Measurements from ENCODE around the gene AP5B1. TPM values are rescaled to one million over a fixed set of nuclear protein-coding genes. Genes with fewer than 3 reads are reported as not detected.
"Not testable (repeated sequence)": the region's sequence is repeated elsewhere in the genome, so short reads cannot be mapped to it uniquely, and the experiment has no call there.

Gene AP5B1
- total RNA-seq, 1 experiment from 2014 or later: 10.7 TPM

DNA sequence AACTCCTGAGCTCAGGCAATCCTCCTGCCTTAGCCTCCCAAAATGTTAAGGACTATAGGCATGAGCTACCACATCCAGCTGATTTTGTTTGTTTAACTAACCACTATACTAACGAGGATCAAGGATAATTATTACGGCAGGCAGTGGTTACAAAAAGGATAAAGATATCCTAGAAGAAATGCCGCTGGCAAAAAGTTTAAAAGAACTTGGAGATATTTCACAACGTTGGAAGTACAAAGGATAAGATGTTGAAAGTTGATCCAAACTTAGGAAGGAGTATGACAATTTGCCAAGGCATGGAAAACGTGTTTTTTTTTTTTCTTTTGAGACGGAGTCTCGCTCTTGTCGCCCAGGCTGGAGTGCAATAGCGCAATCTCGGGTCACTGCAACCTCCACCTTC lies 13.4 kb downstream of the AP5B1 start:
- DNase-seq (ENCODE audit: low read depth): no peak

- DNase-seq (ENCODE audit: low read depth): no peak
These were observed 14.2 kb downstream of the AP5B1 start for GRCh38 chr11:65766535-65766934.

GRCh38 chr11:65764434-65764833 lies 16.3 kb downstream of the AP5B1 start:
- DNase-seq (ENCODE audit: low read depth): no peak

- not testable (repeated sequence) for DNase-seq (ENCODE audit: low read depth)
These were observed 18.0 kb downstream of the AP5B1 start for GRCh38 chr11:65762816-65763215.

- not testable (repeated sequence) for DNase-seq (ENCODE audit: low read depth)
These were observed 18.6 kb downstream of the AP5B1 start for GRCh38 chr11:65762169-65762568.

- DNase-seq (ENCODE audit: low read depth): no peak
These were observed 35.7 kb downstream of the AP5B1 start for GRCh38 chr11:65745049-65745448.

DNA sequence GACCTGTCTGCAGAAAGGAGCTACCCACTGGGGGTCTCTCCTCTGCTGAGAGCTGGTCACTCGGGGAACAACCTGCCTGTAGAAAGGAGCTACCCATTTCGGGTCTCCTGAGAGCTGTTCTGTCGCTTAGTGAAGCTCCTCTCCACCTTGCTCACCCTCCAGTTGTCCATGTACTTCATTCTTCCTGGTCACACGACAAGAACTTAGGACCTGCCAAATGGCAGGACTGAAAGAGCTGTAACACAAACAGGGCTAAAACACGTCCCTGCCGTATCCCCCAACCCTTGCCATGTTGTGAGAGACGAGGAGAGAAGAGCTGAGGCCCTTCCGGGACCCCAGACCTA lies 36.1 kb downstream of the AP5B1 start:
- DNase-seq (ENCODE audit: low read depth): no peak

- peak; percentile 40 for DNase-seq (ENCODE audit: low read depth)
These were observed 36.6 kb downstream of the AP5B1 start for GRCh38 chr11:65744026-65744698.

GRCh38 chr11:65743681-65744025 lies 37.1 kb downstream of the AP5B1 start:
- DNase-seq (ENCODE audit: low read depth): no peak

GRCh38 chr11:65742353-65742752 lies 38.4 kb downstream of the AP5B1 start:
- no peak for DNase-seq (ENCODE audit: low read depth)

GRCh38 chr11:65741185-65741584 lies 39.6 kb downstream of the AP5B1 start:
- DNase-seq (ENCODE audit: low read depth): no peak

DNA sequence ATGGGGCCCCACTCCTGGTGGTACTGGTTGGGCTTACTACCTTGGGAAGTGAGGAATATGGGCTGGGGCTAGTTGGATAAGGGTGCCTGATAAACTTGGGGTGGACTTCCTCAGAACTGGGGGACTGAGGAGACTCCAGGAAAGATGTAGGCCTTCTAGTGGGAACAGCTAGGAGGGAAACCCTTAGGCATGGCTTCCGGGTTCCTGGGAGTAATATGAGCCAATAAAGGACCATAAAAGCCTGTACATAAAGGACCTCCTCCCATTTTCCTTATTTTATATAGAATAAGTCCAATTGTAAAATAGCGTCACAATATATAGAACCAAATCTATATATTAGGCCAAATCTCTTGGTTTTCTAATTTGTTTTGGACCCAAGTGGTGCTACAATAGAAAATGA lies 41.8 kb downstream of the AP5B1 start:
- DNase-seq (ENCODE audit: low read depth): no peak

DNA sequence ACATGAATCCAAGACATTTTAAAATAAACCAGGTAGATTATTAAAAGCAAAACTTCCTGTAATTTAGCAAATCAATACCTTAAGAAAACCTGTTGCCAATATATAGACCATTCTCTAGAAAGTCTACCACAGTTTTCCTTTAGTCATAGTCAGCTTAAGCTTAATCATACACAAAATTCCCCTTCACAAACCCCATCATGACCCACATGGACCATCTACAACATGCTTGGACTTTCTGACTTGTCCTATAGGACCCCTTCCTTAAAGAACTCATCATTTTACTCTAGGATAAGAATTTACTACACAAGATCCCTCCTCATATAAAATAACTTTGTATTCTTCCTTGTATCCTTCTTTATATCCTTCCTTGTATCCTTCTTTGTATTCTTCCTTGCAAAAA lies 44.0 kb downstream of the AP5B1 start:
- DNase-seq (ENCODE audit: low read depth): no peak

GRCh38 chr11:65735111-65735510 lies 45.7 kb downstream of the AP5B1 start:
- not testable (repeated sequence) for DNase-seq (ENCODE audit: low read depth)

- DNase-seq (ENCODE audit: low read depth): no peak
These were observed 50.3 kb downstream of the AP5B1 start for GRCh38 chr11:65730461-65730860.

- DNase-seq (ENCODE audit: low read depth): no peak
These were observed 52.9 kb downstream of the AP5B1 start for GRCh38 chr11:65727865-65728264.

DNA sequence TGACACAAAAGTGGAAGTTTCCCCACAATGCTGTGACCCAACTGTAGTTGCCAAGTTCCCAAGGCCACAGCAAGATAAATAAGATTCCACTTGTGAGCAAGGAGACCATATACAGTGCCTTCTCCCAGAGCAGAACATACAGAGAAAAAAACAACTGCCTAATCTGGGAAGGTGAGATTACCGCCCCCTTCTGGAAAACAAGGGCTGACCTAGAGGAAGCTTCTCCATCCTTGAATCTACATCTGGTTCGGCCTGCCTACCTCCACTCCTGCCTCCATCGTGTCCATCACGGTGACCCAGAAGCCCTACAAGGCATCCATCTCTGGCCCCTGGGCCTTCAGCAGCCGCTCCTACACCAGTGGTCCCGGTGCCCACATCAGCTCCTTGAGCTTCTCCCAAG lies 54.1 kb downstream of the AP5B1 start:
- DNase-seq (ENCODE audit: low read depth): no peak

Other genes with a start within 250 kb of the AP5B1 start
- 31.0 and 49.4 TPM in 2 replicates for gene LTBP3, start 222.6 kb downstream of the AP5B1 start, total RNA-seq (2014; rRNA removed; shearing (Covaris generic))
- 77.3 and 117 TPM in 2 replicates for gene ZNRD2, start 210.5 kb downstream of the AP5B1 start, total RNA-seq (2014; rRNA removed; shearing (Covaris generic))
- gene FAM89B, start 208.4 kb downstream of the AP5B1 start, total RNA-seq (2014; rRNA removed; shearing (Covaris generic)): 23.7 and 30.2 TPM in 2 replicates
- 30.9 and 34.2 TPM in 2 replicates for gene EHBP1L1, start 204.9 kb downstream of the AP5B1 start, total RNA-seq (2014; rRNA removed; shearing (Covaris generic))
- gene KCNK7, start 185.2 kb downstream of the AP5B1 start, total RNA-seq (2014; rRNA removed; shearing (Covaris generic)): not detected in 2 replicates
- gene MAP3K11, start 166.8 kb downstream of the AP5B1 start, total RNA-seq (2014; rRNA removed; shearing (Covaris generic)): 16.6 and 22.4 TPM in 2 replicates
- gene PCNX3, start 165.2 kb downstream of the AP5B1 start, total RNA-seq (2014; rRNA removed; shearing (Covaris generic)): 15.1 and 16.2 TPM in 2 replicates
- gene SIPA1, start 142.9 kb downstream of the AP5B1 start, total RNA-seq (2014; rRNA removed; shearing (Covaris generic)): 11.1 and 12.6 TPM in 2 replicates
- gene RELA, start 118.1 kb downstream of the AP5B1 start, total RNA-seq (2014; rRNA removed; shearing (Covaris generic)): 14.9 and 19.7 TPM in 2 replicates
- gene KAT5, start 68.7 kb downstream of the AP5B1 start, total RNA-seq (2014; rRNA removed; shearing (Covaris generic)): 59.4 and 66.9 TPM in 2 replicates
- 61.2 and 80.5 TPM in 2 replicates for gene RNASEH2C, start 60.2 kb downstream of the AP5B1 start, total RNA-seq (2014; rRNA removed; shearing (Covaris generic))
- not detected in 2 replicates for gene OVOL1, start 6.1 kb upstream of the AP5B1 start, total RNA-seq (2014; rRNA removed; shearing (Covaris generic))
- gene SNX32, start 53.0 kb upstream of the AP5B1 start, total RNA-seq (2014; rRNA removed; shearing (Covaris generic)): 0.39 TPM in 1 of 2 replicates, not detected in the other
- gene CFL1, start 77.2 kb upstream of the AP5B1 start, total RNA-seq (2014; rRNA removed; shearing (Covaris generic)): 1,524 and 1,831 TPM in 2 replicates
- 54.9 and 63.1 TPM in 2 replicates for gene MUS81, start 79.5 kb upstream of the AP5B1 start, total RNA-seq (2014; rRNA removed; shearing (Covaris generic))
- 7.1 and 7.4 TPM in 2 replicates for gene EFEMP2, start 91.8 kb upstream of the AP5B1 start, total RNA-seq (2014; rRNA removed; shearing (Covaris generic))
- gene CTSW, start 98.9 kb upstream of the AP5B1 start, total RNA-seq (2014; rRNA removed; shearing (Covaris generic)): 0.11 TPM in 1 of 2 replicates, not detected in the other
- 104 and 124 TPM in 2 replicates for gene FIBP, start 107.5 kb upstream of the AP5B1 start, total RNA-seq (2014; rRNA removed; shearing (Covaris generic))
- gene CCDC85B, start 109.7 kb upstream of the AP5B1 start, total RNA-seq (2014; rRNA removed; shearing (Covaris generic)): 43.7 and 61.0 TPM in 2 replicates
- gene FOSL1, start 119.4 kb upstream of the AP5B1 start, total RNA-seq (2014; rRNA removed; shearing (Covaris generic)): 54.0 and 59.3 TPM in 2 replicates
- gene C11orf68, start 138.1 kb upstream of the AP5B1 start, total RNA-seq (2014; rRNA removed; shearing (Covaris generic)): 12.5 and 19.1 TPM in 2 replicates
- 267 and 294 TPM in 2 replicates for gene DRAP1, start 138.4 kb upstream of the AP5B1 start, total RNA-seq (2014; rRNA removed; shearing (Covaris generic))
- gene TSGA10IP, start 164.5 kb upstream of the AP5B1 start, total RNA-seq (2014; rRNA removed; shearing (Covaris generic)): not detected in 2 replicates
- gene SART1, start 180.8 kb upstream of the AP5B1 start, total RNA-seq (2014; rRNA removed; shearing (Covaris generic)): 67.4 and 84.6 TPM in 2 replicates
- 58.6 and 60.9 TPM in 2 replicates for gene EIF1AD, start 221.2 kb upstream of the AP5B1 start, total RNA-seq (2014; rRNA removed; shearing (Covaris generic))
- gene BANF1, start 221.5 kb upstream of the AP5B1 start, total RNA-seq (2014; rRNA removed; shearing (Covaris generic)): 54.1 and 65.0 TPM in 2 replicates
- gene CST6, start 231.0 kb upstream of the AP5B1 start, total RNA-seq (2014; rRNA removed; shearing (Covaris generic)): not detected in 2 replicates
- gene CATSPER1, start 245.5 kb upstream of the AP5B1 start, total RNA-seq (2014; rRNA removed; shearing (Covaris generic)): 0.45 and 1.3 TPM in 2 replicates

Measured in Daoy (cell line).